ENCODE results near the gene SELENOP. TPM values are rescaled to one million over a fixed set of nuclear protein-coding genes. Genes with fewer than 3 reads are reported as not detected.
A peak's percentile ranks its signal among the peaks of the same experiment; 100 is the strongest.

SELENOP gene, protein sequence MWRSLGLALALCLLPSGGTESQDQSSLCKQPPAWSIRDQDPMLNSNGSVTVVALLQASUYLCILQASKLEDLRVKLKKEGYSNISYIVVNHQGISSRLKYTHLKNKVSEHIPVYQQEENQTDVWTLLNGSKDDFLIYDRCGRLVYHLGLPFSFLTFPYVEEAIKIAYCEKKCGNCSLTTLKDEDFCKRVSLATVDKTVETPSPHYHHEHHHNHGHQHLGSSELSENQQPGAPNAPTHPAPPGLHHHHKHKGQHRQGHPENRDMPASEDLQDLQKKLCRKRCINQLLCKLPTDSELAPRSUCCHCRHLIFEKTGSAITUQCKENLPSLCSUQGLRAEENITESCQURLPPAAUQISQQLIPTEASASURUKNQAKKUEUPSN
- total RNA-seq = 85.3 and 86.3 TPM in 2 replicates
- long read RNA-seq, transcript SELENOP-214 (5 exons, 2,243 nt) = major isoform, 670 of 732 reads
- long read RNA-seq, transcript SELENOP-202 (3 exons, 799 nt) = minor isoform, 5 of 732 reads
- long read RNA-seq, transcript SELENOP-208 (6 exons, 787 nt) = minor isoform, 6 of 732 reads
- long read RNA-seq, partial matches to known transcripts = 11 of 732 reads
- long read RNA-seq, other reads (novel, unspliced or antisense) = 32 of 732 reads

- peak; percentile 23 for DNase-seq (ENCODE audit: low spot score, unreplicated experiment)
- Mint-ChIP-seq H3K27me3 (no peaks in the 10 kb centered on the region), H3K27ac (peak within 1 kb of the TSS; percentile 98), H3K36me3 (ENCODE audit: insufficient read depth) (peaks cover 4% of the 10 kb centered on the region), H3K4me1 (ENCODE audit: low read depth) (peaks cover 35% of the 10 kb centered on the region), H3K9me3 (ENCODE audit: low read depth) (peaks cover 3% of the 10 kb centered on the region), H3K4me3 (ENCODE audit: low read depth) (peak within 1 kb of the TSS; percentile 85)
- TF ChIP-seq, protein P1, sequence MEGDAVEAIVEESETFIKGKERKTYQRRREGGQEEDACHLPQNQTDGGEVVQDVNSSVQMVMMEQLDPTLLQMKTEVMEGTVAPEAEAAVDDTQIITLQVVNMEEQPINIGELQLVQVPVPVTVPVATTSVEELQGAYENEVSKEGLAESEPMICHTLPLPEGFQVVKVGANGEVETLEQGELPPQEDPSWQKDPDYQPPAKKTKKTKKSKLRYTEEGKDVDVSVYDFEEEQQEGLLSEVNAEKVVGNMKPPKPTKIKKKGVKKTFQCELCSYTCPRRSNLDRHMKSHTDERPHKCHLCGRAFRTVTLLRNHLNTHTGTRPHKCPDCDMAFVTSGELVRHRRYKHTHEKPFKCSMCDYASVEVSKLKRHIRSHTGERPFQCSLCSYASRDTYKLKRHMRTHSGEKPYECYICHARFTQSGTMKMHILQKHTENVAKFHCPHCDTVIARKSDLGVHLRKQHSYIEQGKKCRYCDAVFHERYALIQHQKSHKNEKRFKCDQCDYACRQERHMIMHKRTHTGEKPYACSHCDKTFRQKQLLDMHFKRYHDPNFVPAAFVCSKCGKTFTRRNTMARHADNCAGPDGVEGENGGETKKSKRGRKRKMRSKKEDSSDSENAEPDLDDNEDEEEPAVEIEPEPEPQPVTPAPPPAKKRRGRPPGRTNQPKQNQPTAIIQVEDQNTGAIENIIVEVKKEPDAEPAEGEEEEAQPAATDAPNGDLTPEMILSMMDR (IDR thresholded peaks at IDR 0.05; ENCODE audit: unreplicated experiment) = no peak
Observed at GRCh38 chr5:42811591-42812446, at the start of gene SELENOP. Gene SELENOP, minus strand, starts transcription at chr5:42811892. Its CDS starts 3,539 bp downstream, at chr5:42808353.

GRCh38 chr5:42858687-42859086 is 47.0 kb upstream of the SELENOP start:
- Mint-ChIP-seq H3K9me3 (ENCODE audit: low read depth) (peaks cover 21% of the 10 kb centered on the region), H3K4me3 (ENCODE audit: low read depth) (no peak overlapping the region), H3K27me3 (no peaks in the 10 kb centered on the region), H3K4me1 (ENCODE audit: low read depth) (peaks cover 6% of the 10 kb centered on the region), H3K27ac (no peak overlapping the region), H3K36me3 (ENCODE audit: insufficient read depth) (no peaks in the 10 kb centered on the region)
- DNase-seq (ENCODE audit: low spot score, unreplicated experiment) = no peak
- TF ChIP-seq, protein P1 (IDR thresholded peaks at IDR 0.05; ENCODE audit: unreplicated experiment) = no peak

DNA sequence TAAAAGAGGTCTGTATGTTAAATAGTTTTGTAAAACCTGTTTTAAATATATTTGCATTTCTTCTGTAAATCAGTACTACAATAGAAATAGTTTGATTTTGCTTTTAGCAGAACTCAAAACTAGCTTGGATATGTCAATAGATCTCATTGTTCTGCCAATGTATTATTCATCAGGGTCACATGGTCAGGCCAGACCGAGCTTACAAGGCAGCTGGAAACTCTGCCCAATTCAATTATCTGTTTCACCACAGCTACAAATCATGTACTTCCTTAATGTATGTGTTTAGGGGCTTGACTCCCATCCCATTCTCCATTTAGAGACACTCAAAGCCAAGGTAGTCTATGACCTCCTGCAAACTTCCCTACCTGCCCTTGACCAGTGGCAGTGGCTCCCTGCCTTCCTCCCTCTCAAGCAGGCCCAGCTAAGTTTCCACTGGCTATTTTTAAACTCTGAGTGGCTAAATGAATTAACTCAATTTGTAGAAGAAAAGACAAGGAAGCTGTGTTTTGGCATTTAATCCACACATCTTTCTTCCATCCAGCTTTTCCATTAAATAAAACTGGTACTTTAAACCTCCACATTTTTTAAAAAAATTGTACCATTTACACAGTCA is 46.4 kb upstream of the SELENOP start:
- TF ChIP-seq, protein P1 (IDR thresholded peaks at IDR 0.05; ENCODE audit: unreplicated experiment) = no peak
- H3K4me3 Mint-ChIP-seq (ENCODE audit: low read depth) = no peak overlapping the region
- no peaks in the 10 kb centered on the region for H3K36me3 Mint-ChIP-seq (ENCODE audit: insufficient read depth)
- H3K27ac Mint-ChIP-seq = no peak overlapping the region
- H3K4me1 Mint-ChIP-seq (ENCODE audit: low read depth) = peaks cover 8% of the 10 kb centered on the region
- no peak for DNase-seq (ENCODE audit: low spot score, unreplicated experiment)
- H3K9me3 Mint-ChIP-seq (ENCODE audit: low read depth) = peaks cover 21% of the 10 kb centered on the region
- H3K27me3 Mint-ChIP-seq = no peaks in the 10 kb centered on the region

- TF ChIP-seq, protein P1 (IDR thresholded peaks at IDR 0.05; ENCODE audit: unreplicated experiment) = no peak
- Mint-ChIP-seq H3K36me3 (ENCODE audit: insufficient read depth) (no peaks in the 10 kb centered on the region), H3K9me3 (ENCODE audit: low read depth) (peaks cover 9% of the 10 kb centered on the region), H3K4me1 (ENCODE audit: low read depth) (peaks cover 10% of the 10 kb centered on the region), H3K27me3 (no peaks in the 10 kb centered on the region), H3K27ac (no peak overlapping the region), H3K4me3 (ENCODE audit: low read depth) (no peak overlapping the region)
- DNase-seq (ENCODE audit: low spot score, unreplicated experiment) = no peak
Observed at GRCh38 chr5:42855811-42856210, 44.1 kb upstream of the SELENOP start.
